GM19324 (cell line): ENCODE results near the gene MCEMP1.
A peak's percentile ranks its signal among the peaks of the same experiment; 100 is the strongest.

Experiments used
- ATAC-seq: cut with Tn5 transposase; IDR thresholded peaks from one replicate; pipeline ENCODE4 v1.9.1; 2021; ENCODE audit warnings: mild to moderate bottlenecking, moderate library complexity; ENCODE audit not compliant: unreplicated experiment, low FRiP score

Gene MCEMP1

DNA sequence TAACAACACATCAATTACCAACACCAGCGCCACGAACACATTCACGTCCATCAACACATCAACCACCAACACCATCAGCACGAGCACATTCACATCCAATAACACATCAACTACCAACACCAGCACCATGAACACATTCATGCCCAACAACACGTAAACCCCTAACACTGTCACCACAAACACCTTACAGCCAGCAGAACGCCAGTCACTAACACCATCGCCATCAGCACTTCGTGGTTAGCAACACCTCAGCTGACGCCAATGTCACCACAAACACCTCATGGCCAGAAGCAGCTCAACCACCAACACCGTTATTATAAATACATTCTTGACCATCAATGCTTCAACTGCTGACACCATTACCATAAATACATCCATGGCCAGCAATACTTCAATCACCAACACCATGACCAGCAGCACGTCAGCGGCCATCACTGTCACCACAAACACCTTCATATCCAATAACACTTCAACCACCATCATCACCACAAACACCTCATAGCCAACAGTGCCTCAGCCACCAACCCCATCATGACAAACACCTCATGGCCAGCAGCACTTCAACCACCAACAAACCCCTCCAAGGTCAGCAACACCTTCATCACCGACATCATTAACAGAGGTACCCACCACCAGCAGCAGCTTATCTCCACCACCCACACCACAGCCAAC lies 15.7 kb downstream of the MCEMP1 start:
- no peak for ATAC-seq

DNA sequence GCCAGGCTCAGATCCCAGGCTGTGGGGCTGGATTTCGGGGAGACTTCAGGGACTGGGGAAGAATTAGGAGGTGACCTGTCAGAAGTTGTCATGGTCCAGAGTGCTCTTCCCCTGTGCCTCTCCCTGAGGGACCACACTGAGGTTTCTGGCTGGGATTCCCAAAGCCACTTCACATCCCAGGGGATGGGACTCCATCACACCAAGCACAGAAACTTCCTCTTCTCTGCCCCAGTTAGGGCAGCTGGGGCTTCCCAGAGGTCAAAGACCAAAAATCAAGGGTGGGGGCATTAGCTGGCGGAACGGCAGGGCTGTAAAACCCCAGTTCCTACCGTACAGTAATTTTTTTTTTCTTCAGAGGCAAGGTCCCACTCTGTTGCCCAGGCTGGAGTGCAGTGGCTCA lies 17.6 kb downstream of the MCEMP1 start:
- ATAC-seq, result no peak

DNA sequence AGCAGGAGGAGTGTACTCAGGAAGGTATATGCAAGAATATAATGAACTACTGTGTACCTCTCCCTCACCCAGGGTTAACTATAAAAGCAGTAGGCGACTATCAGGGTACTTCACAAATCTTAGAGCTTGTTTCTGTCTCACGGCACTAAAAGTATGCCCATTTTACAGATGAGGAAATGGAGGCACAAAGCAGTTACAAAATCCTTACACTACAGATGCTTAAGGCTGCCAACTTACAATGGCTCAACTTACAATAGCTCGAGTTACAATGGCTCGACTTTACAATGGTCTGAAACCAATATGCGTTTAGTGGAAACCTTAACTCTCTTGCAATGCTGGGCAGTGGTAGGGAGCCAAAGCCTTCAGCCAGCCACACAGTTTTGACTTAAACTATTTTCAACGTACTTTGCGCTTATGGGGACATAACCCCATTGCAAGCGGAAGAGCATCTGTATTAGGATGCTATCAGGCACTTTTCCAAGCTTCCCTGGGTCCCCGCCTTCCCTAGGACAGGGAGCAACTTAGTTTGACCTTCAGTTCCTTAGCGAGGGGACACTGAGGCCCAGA lies 20.9 kb downstream of the MCEMP1 start:
- ATAC-seq, result no peak

DNA sequence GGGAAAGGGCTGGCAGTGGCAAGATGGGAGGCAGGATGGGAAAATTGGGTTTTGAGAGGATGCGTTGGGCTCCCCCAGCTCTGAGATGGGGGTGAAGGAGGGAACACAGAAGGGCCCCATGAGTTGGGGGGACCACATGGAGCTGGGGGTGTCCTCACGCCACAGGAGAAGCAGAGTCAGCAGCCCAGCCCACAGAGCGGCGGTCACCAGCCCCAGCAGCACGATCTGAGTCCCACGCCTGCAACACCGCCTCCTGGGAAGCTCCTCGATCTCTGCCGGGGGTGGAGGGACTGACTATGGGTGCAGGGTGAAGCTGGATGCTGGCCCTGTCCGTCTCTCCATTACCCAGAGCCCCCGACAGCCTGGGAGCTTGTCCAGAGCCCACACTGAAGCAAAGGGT lies 21.7 kb downstream of the MCEMP1 start:
- ATAC-seq, result no peak

DNA sequence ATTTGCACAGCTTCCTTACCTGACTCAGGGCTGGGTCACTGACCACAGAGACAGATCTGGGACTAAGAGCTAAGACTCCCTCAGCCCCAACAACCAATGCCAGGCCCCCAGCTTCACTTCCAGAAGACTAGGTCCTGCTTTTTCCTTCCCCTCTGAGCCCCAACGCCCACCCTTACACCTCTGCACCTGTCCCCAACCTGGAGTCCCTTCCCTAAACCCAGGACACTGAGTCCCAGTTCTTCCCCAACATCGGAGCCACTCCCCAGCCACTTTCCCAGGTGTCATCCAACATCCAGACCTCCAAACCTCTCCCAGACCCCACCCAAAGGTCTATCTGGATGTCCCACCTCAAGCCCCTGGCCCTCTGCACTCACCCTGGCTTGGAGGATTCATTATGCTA lies 22.1 kb downstream of the MCEMP1 start:
- ATAC-seq, result no peak

DNA sequence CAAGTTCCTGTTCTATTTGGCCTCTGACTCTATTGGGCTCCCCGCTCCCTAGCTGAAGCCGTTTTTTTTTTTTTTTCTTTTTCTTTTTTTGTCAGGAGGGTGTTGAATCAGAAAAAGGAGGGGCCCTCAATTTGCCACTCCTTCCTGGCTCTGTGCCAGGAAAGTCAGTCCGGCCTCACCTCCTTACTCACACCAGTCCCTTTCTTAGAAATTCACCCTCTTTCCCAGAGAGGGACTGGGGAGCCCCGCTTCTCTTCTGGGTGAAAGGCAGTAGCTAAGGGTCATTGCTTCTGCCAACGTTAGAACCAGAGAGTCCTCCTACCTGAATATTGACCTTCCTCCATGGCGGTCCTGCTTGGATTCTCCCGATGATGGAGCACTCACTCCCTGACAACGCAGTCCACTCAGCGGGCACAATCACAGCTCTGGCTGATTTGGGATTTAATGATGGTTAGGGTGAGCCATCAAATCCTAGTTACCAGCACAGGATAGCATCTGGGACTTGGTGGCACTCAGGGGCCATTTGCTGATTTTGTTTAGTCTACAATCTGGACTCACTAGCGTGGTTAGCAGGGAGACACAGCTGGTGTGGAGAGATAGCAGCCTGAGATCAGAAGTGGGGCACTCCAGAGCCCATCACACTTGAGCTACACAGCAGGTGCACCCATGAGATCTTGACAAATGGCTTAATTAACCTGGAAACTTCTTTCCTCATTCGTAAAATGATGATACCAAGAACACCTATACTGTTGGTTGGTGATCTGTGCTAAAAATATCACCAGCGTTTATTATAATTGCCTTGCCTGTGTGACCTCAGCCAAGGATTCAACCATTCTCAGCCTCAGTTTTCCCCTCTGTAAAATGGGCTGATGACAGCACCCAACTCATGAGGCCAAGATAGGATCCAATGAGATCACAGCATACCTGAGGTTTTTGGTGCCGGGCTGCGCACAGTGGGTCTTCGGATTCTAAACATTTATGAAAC lies 22.8 kb downstream of the MCEMP1 start:
- no peak for ATAC-seq

DNA sequence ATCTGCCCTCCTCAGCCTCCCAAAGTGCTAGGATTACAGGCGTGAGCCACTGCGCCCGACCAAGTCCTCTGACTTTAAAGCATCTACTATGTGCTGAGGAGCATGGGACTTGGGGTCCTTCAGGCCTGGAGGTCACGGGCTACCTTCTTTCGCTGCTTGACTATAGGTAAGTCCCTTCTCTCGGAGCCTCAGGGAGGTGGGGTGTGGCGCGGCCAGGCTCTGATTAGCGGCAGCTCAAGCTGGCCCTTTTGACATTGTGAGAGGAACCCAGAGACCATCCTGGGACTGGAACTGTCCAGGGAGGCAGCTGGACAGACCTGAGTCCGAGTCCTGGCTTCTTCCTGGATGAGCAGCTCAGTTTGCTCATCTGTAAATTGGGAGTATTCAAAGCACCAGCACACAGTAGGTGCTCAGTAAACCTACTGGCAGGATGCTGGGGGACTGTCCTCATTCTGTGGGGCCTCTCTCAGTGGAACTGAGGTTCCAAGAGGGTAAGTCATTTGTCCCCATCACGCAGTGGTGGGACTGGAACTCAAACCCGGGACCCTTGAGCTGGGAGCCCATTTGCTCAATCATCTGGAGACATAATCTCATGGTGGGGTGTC lies 24.3 kb downstream of the MCEMP1 start:
- ATAC-seq, result no peak

DNA sequence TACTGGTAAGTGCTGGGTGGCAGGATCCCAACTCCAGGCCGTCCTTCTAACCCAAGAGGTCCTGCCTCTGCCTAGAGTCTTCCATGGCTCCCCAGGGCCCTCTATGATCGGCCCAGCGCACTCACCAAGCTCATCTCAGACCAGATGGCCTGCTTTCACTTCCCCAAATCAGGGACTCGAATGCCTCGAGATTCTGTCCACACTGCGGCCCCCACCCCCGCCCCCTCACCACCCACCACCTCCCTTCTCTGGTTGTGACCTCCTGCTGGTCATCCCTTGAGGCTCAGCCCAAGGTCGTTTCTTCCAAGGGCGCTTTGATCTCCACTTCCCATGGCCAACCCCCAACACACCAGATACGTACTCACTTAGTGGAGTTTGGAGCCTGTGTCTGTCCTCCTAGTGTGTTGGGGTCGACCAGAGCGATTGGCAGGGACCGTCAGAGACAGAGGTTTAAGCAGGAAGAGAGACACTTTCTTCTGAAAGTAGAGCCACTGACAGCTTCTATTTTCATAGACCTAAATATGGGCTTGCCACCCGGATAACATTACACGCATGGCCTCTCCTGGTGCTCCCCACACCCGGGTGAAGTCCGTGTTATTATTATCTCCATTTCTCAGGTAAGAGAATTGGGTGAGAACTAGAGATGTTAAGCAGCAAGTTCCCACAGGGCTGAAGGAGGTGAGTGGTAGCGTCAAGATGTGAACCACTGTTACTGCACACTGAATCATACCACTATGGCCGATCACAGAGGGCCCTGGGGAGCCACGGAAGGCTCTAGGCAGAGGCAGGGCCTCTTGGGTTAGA lies 25.0 kb downstream of the MCEMP1 start, which contains the start of gene FCER2:
Gene FCER2, minus strand, starts transcription at position 478 of the 804 bp plus-strand sequence. CDS start 2,371 bp downstream, outside the sequence.
- peak; percentile 56 for ATAC-seq

DNA sequence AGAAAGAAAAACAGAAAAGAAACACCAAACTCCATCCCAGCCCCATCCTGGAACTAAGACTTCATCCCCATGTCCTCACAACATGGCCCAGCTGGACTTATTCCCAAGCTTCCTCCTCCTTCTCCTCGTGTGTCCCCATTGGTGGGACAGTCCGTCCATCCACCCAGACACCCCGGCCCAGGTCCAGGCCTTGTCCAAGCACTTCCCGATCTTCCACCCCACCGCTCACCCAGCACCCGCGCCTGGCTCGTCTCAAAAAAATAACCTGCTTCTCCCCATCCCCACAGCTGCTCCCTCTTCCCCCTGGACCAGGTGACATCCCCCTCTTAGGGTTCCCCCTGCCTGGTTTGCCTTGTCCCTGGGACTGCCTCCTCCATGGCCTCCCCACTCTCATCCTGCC lies 26.4 kb downstream of the MCEMP1 start:
- no peak for ATAC-seq

DNA sequence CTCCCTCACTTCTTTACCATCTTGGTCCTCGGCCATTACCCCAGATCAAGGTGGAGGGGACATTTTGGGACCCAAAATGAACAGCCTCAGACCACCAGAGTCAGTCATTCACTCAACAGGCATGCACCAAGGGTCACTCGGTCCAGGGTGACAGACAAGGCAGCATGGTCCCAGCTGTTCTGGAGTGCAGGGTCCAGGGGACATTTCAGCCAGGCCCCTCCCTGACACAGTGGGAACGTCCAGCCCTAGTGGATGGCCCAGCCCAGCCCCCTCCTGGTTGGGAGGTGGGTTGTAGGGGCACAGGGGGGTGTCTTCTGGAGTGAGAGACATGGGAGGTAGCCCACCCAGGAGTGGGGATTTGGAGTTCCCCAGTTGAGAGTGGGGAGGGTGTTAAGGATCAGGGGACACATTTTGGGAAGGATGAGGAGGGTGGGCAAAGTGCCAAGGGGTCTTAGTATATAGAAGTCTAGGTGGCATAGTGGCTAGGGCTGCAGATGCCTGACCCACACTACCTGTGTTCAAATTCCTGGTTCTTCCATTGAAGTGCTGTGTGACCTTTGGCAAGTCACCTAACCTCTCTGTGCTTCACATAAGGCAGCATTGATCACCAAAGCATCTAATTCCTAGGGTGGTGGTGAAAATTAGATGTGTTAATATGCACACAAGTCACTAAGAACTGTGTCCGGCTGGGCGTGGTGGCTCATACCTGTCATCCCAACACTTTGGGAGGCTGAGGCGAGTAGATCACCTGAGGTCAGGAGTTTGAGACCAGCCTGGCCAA lies 27.6 kb downstream of the MCEMP1 start:
- ATAC-seq, result no peak

DNA sequence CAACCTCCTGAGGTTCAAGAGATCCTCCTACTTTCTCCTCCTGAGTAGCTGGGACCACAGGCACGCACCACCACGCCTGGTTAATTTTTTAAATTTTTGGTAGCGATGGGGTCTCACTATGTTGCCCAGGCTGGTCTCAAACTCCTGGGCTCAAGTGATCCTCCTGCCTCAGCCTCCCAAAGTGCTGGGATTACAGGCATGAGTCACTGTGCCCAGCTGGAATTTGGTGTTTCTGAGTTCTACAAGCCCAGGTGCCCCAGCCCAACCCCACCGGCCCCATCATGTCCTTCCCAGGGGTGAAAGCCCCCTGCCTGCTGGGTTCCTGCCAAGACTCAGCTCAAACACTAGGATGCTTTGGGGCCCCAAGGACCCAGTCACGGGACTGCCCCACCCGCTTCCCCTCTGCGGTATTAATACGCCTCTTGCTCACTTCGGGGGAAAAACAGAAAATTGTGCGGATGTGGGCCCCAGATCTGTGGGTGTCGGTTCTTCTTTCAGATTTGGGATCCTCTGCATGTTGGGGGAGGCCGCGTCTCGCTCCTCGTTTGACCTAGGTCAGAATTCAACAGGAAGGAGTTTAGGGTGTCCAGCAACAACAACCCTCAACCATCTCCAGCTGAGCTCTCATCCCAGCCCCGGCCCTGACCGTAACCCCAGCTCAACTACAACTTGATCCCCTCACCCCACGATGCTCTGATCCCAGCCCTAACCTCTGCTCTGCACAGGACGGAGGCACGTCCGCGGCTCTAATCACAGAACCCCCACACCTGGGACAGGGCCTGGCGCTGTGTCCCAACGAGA lies 28.7 kb downstream of the MCEMP1 start:
- ATAC-seq, result peak; percentile 54

DNA sequence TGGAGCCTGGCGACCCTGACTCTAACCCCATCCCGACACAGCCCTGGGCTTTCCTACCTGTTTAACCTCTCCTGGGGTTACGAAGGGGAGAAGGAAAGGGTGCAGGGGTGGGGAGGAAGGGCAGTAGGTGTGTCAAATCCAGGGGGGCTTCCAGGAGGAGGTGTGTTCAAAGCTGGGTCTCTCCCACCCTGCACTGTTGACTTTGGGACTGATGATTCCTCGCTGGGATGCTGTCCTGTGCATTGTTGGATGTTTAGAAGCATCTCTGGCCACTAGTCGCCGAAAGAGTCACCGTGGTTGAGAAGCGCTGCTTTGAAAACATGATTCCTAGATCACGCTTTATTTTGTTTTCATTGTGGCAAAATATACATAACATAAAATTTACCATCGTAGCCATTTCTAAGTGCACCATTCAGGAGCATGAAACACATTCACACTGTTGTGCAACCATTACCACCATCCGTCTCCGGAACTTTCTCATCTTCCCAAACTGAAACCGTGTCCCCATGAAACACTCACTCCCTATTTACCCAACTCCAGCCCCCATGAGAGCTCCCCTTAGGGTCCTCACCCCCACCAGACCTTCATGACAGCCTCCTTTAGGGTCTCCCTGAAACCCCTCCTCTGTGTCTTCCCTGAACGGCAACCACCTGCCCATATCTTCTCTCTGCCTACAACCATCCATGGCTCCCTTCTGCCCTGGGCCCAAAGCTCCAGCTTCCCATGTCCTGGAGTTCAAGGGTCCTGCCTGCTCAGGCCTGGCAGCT lies 29.5 kb downstream of the MCEMP1 start:
- no peak for ATAC-seq

DNA sequence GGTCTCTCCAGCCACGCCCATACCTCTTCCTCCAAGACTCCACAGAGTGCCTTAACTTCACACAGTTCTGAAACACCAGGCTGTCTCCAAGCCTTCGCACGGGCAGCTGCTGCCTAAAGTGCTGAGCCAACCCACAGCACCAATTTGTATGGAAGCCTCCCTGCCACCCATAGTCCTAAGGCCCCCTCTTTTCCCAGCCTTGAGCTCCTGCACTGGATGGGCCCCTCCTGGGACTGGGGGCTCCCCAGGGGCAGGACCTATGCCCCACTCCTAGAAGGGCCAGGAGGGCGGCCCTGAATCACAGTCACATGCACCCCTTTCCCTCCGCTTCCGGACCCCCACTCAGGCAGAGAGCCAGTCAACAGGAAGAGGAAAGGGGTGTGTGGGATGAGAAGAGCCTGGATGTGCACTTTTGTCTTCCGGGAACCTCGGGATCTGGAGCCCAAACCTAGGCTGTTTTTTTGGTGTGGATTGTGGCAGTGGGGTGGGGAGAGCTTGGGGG lies 30.1 kb downstream of the MCEMP1 start:
- no peak for ATAC-seq

DNA sequence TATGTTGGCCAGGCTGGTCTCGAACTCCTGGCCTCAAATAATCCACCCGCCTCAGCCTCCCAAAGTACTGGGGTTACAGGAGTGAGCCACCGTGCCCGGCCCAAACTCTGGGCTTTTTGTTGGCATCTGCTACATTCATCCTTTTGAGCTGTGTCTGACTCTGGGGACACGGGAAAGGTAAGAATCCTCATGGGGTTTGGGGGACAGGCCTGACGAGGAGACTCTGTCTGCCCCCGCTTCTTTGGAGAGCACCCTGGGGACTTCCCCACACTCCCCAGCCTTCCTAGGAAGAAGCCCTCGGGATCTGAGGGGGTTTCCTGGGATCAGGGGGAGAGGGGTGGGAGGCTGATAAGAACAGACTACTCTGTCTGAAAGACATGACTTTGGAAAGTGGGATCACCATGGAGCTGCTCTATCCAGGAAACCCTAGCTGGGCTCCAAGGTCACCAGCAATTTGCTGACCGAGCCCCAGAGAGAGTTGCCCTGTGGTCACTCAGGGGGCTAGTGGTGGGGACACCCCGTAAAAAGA lies 33.1 kb downstream of the MCEMP1 start:
- ATAC-seq, result no peak

DNA sequence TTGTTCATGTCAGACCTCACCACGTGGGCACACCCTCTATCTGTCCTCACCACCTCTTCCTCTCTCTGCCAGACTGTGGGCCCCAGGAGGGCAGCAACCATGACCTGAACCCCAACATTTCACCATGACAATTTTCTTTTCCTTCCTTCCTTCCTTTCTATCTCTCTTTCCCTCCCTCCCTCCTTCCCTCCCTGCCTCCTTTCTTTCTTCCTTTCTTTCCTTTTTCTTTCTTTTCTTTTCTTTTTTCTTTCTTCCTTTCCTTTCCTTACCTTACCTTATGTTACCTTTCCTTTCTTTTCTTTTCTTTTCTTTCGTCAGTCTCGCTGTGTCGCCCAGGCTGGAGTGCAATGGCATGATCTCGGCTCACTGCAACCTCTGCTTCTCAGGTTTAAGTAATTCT lies 33.7 kb downstream of the MCEMP1 start:
- ATAC-seq, result no peak

DNA sequence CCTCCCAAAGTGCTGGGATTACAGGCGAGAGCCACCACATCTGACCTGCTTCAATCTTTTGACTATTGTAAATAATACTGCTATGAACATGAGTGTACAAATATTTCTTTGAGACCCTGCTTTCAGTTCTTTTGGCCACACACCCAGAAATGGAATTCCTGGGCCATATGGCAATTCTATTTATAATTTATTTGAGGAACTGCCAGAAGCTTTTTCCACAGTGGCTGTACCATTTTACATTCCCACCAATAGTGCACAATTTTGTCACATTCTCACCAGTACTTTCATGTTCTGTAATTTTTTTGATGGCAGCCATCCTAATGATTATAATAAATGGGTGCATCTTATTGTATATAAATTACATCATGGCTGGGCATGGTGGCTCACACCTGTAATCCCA lies 38.8 kb downstream of the MCEMP1 start:
- no peak for ATAC-seq

DNA sequence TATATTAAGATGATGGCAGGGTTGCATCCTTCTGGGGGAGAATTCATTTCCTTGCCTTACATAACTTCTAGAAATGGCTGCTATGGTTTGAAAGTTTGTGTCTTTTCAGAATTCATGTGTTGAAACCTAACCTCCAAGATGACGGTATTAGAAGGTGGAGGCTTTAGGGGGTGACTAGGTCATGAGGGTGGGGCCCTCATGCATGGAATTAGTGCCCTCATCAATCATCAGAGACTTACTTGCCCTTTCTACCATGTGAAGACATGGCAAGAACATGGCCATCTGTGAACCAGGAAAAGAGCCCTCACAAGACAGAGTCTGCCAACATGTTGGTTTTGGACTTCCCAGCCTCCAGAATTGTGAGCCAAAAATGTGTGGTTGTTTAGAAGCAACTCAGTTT lies 39.9 kb downstream of the MCEMP1 start:
- ATAC-seq, result no peak
